Measurements from ENCODE around the gene SNX4.
"Not testable (repeated sequence)": the region's sequence is repeated elsewhere in the genome, so short reads cannot be mapped to it uniquely, and the experiment has no call there.

SNX4 gene

DNA sequence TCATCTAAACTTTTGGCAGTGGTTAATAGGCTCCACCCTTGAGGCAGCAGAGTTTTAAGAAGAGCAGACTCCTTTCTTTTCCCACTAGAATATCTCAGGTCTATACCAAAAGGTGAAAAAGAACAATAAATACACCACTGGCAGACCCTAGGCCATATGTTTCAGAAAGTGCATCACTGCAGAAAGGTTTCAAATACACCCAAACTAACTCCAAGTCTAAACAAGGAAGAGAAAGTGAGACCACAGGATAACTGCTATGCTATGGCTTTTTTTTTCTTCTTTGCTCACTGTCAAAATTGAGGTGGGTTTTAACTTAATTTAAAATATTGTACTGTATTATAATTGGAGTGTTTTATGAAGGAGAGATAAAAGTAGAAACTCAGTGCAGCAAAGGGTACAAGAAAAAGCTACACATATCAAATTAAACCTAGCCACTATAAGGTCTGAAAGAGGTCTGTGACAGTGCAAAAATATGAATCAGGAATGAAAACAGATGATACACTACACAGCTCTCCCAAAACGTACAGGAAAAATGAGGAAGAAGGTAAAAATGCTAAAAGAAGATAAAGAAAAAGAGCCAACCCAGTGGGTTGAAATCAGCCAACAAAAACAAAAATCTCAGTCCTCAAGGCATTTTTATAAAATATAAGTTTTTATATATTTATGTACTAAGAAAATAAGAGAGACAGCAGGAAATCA is 8.4 kb downstream of the SNX4 start:
- no peaks in the 10 kb centered on the region for H3K27me3 ChIP-seq (ENCODE audit: control insufficient read depth in 1 of 2, insufficient read depth in 2 of 2, low read length in 2 of 2)
- peaks cover 12 to 23% of the 10 kb centered on the region in 2 donors for H3K4me1 ChIP-seq (ENCODE audit: control insufficient read depth in 1 of 2, insufficient read depth in 2 of 2, low read length in 2 of 2)
- no peaks in the 10 kb centered on the region for H3K9me3 ChIP-seq (ENCODE audit: control insufficient read depth in 1 of 2, low read length in 2 of 2)
- H3K4me3 ChIP-seq (ENCODE audit: low read depth in 1 of 2, low read length in 2 of 2) = no peak overlapping the region
- H3K9ac ChIP-seq (ENCODE audit: low read depth in 1 of 2, low read length in 2 of 2) = no peak overlapping the region
- no peak overlapping the region for H3K27ac ChIP-seq (ENCODE audit: low read depth, low read length)
- peaks cover 0 to 31% of the 10 kb centered on the region in 2 donors for H3K36me3 ChIP-seq (ENCODE audit: control insufficient read depth in 1 of 2, insufficient read depth in 2 of 2, low read length in 2 of 2)

DNA sequence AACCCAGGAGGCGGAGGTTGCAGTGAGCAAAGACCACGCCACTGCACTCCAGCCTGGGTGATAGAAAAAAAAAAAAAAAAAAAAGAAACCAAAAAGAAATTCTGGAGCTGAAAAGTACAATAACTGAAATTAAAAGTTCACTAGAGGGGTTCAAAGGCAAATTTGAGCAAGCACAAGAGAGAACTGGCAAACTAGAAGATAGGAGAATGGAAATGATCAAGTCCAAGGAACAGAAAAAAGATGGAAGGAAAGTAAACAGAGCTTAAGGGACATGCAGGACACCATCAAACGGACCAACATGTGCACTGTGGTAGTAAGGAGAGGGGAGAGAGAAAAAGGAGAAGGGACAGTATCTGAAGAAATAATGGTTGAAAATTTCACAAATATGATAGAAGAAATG is 12.9 kb downstream of the SNX4 start:
- Histone ChIP-seq H3K4me3 (ENCODE audit: low read depth in 1 of 2, low read length in 2 of 2) (no peak overlapping the region), H3K27ac (ENCODE audit: low read depth, low read length) (no peak overlapping the region), H3K36me3 (ENCODE audit: control insufficient read depth in 1 of 2, insufficient read depth in 2 of 2, low read length in 2 of 2) (peaks cover 0 to 38% of the 10 kb centered on the region in 2 donors), H3K9me3 (ENCODE audit: control insufficient read depth in 1 of 2, low read length in 2 of 2) (no peaks in the 10 kb centered on the region), H3K27me3 (ENCODE audit: control insufficient read depth in 1 of 2, insufficient read depth in 2 of 2, low read length in 2 of 2) (no peaks in the 10 kb centered on the region), H3K4me1 (ENCODE audit: control insufficient read depth in 1 of 2, insufficient read depth in 2 of 2, low read length in 2 of 2) (peaks cover 0 to 2% of the 10 kb centered on the region in 2 donors), H3K9ac (ENCODE audit: low read depth in 1 of 2, low read length in 2 of 2) (no peak overlapping the region)

DNA sequence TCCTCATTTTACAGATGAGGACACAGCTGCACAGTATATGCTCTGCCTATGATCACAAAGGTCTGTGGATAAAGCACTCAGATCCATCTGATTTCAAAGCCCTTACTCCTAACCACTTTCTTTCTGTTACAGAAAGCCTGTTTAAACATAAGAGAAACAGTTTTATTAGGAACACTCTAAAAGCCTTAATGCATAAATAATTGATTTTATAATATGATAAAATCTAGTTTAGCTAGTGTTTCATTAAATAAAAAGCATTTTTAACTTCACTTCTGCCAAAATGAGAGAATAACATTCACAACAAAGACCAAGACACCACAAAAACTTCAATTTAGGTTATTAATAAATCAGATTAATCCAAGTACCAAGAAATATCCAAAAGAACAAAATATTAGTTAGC is 21.4 kb downstream of the SNX4 start:
- no peaks in the 10 kb centered on the region for H3K4me1 ChIP-seq (ENCODE audit: control insufficient read depth in 1 of 2, insufficient read depth in 2 of 2, low read length in 2 of 2)
- H3K27ac ChIP-seq (ENCODE audit: low read depth, low read length) = no peak overlapping the region
- H3K36me3 ChIP-seq (ENCODE audit: control insufficient read depth in 1 of 2, insufficient read depth in 2 of 2, low read length in 2 of 2) = peaks cover 14 to 21% of the 10 kb centered on the region in 2 donors

DNA sequence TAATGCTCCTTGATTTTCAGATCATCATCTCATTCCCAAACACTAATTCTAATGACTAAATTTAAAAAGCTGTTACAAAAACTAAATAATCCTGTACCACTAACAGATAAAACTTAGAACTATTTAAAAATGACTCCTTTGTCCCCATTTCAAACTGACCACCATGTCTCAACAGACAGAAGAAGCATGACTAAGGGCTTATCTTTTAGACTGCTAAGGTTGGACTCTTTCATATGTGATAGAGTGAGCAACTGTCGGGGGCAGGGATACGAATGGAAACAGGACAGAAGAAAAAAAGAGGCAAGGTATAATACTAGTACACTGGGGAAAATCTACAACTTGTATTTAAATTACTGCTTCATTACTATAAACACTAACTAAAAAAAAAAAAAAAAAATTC is 23.3 kb downstream of the SNX4 start:
- Histone ChIP-seq H3K4me3 (ENCODE audit: low read depth in 1 of 2, low read length in 2 of 2) (no peak overlapping the region), H3K9ac (ENCODE audit: low read depth in 1 of 2, low read length in 2 of 2) (no peak overlapping the region), H3K27ac (ENCODE audit: low read depth, low read length) (no peak overlapping the region), H3K36me3 (ENCODE audit: control insufficient read depth in 1 of 2, insufficient read depth in 2 of 2, low read length in 2 of 2) (peaks cover 16 to 21% of the 10 kb centered on the region in 2 donors), H3K4me1 (ENCODE audit: control insufficient read depth in 1 of 2, insufficient read depth in 2 of 2, low read length in 2 of 2) (peaks cover 5 to 7% of the 10 kb centered on the region in 2 donors), H3K9me3 (ENCODE audit: control insufficient read depth in 1 of 2, low read length in 2 of 2) (no peaks in the 10 kb centered on the region), H3K27me3 (ENCODE audit: control insufficient read depth in 1 of 2, insufficient read depth in 2 of 2, low read length in 2 of 2) (no peaks in the 10 kb centered on the region)

More for the DNA sequence above, 21.4 kb downstream of the SNX4 start:
- Histone ChIP-seq H3K4me3 (ENCODE audit: low read depth in 1 of 2, low read length in 2 of 2) (no peak overlapping the region), H3K9ac (ENCODE audit: low read depth in 1 of 2, low read length in 2 of 2) (no peak overlapping the region), H3K9me3 (ENCODE audit: control insufficient read depth in 1 of 2, low read length in 2 of 2) (no peaks in the 10 kb centered on the region), H3K27me3 (ENCODE audit: control insufficient read depth in 1 of 2, insufficient read depth in 2 of 2, low read length in 2 of 2) (no peaks in the 10 kb centered on the region)

DNA sequence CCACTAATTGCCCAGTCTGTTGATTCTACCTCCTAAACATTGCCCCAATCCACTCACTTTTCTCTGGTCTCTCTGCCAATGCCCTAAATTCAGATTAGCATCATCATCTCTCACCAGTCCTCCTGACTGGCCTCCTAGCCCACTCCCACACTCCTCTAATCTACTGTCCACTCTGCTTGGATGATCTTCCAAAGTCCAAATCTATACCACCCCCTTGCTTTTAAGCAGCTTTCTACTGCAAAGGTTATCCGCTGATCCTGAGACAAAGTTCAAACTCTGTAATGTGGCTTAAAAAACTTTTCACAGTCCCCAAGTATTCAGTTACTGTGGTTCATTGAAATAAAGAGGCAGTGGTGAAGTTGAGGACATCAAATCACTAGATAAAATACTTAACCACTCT is 37.6 kb downstream of the SNX4 start:
- Histone ChIP-seq H3K27me3 (ENCODE audit: control insufficient read depth in 1 of 2, insufficient read depth in 2 of 2, low read length in 2 of 2) (no peaks in the 10 kb centered on the region), H3K4me1 (ENCODE audit: control insufficient read depth in 1 of 2, insufficient read depth in 2 of 2, low read length in 2 of 2) (peaks cover 0 to 8% of the 10 kb centered on the region in 2 donors), H3K27ac (ENCODE audit: low read depth, low read length) (no peak overlapping the region), H3K9me3 (ENCODE audit: control insufficient read depth in 1 of 2, low read length in 2 of 2) (no peaks in the 10 kb centered on the region), H3K36me3 (ENCODE audit: control insufficient read depth in 1 of 2, insufficient read depth in 2 of 2, low read length in 2 of 2) (peaks cover 3 to 23% of the 10 kb centered on the region in 2 donors), H3K9ac (ENCODE audit: low read depth in 1 of 2, low read length in 2 of 2) (no peak overlapping the region), H3K4me3 (ENCODE audit: low read depth in 1 of 2, low read length in 2 of 2) (no peak overlapping the region)

DNA sequence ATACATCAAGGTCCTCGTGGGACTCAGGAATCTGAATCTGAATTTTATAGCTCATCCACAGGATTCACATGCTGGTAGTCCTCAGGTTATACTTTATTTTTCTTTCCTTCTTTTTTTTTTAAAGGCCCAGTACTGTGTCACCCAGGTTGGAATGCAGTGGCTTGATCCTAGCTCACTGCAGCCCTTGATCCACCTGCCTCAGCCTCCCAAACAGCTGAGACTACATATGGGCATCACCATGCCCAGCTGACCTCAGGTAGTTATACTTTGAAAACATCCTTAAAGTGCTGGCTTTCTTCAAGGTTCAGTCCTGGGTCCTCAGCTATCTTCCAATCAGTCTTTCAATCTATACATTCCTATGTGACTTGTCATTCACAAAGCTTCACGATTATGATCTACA is 38.2 kb downstream of the SNX4 start:
- Histone ChIP-seq H3K9ac (ENCODE audit: low read depth in 1 of 2, low read length in 2 of 2) (no peak overlapping the region), H3K27ac (ENCODE audit: low read depth, low read length) (no peak overlapping the region), H3K4me3 (ENCODE audit: low read depth in 1 of 2, low read length in 2 of 2) (no peak overlapping the region), H3K4me1 (ENCODE audit: control insufficient read depth in 1 of 2, insufficient read depth in 2 of 2, low read length in 2 of 2) (peaks cover 0 to 9% of the 10 kb centered on the region in 2 donors), H3K36me3 (ENCODE audit: control insufficient read depth in 1 of 2, insufficient read depth in 2 of 2, low read length in 2 of 2) (peaks cover 4 to 23% of the 10 kb centered on the region in 2 donors), H3K27me3 (ENCODE audit: control insufficient read depth in 1 of 2, insufficient read depth in 2 of 2, low read length in 2 of 2) (no peaks in the 10 kb centered on the region), H3K9me3 (ENCODE audit: control insufficient read depth in 1 of 2, low read length in 2 of 2) (no peaks in the 10 kb centered on the region)

DNA sequence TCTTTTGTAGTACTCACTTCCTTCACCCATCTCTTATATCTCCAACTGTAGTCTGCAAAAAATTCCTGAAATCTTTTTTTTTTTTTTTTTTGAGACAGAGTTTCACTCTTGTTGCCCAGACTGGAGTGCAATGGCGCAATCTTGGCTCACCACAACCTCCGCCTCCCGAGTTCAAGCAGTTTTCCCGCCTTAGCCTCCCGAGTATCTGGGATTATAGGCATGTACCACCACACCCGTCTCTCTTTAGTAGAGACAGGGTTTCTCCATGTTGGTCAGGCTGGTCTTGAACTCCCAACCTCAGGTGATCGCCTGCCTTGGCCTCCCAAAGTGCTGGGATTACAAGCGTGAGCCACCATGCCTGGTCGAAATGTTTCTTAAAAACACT is 38.6 kb downstream of the SNX4 start:
- H3K36me3 ChIP-seq (ENCODE audit: control insufficient read depth in 1 of 2, insufficient read depth in 2 of 2, low read length in 2 of 2) = peaks cover 4 to 22% of the 10 kb centered on the region in 2 donors
- H3K9ac ChIP-seq (ENCODE audit: low read depth in 1 of 2, low read length in 2 of 2); H3K27me3 ChIP-seq (ENCODE audit: control insufficient read depth in 1 of 2, insufficient read depth in 2 of 2, low read length in 2 of 2); H3K9me3 ChIP-seq (ENCODE audit: control insufficient read depth in 1 of 2, low read length in 2 of 2); H3K4me3 ChIP-seq (ENCODE audit: low read depth in 1 of 2, low read length in 2 of 2); H3K27ac ChIP-seq (ENCODE audit: low read depth, low read length); H3K4me1 ChIP-seq (ENCODE audit: control insufficient read depth in 1 of 2, insufficient read depth in 2 of 2, low read length in 2 of 2): not testable (repeated sequence)

DNA sequence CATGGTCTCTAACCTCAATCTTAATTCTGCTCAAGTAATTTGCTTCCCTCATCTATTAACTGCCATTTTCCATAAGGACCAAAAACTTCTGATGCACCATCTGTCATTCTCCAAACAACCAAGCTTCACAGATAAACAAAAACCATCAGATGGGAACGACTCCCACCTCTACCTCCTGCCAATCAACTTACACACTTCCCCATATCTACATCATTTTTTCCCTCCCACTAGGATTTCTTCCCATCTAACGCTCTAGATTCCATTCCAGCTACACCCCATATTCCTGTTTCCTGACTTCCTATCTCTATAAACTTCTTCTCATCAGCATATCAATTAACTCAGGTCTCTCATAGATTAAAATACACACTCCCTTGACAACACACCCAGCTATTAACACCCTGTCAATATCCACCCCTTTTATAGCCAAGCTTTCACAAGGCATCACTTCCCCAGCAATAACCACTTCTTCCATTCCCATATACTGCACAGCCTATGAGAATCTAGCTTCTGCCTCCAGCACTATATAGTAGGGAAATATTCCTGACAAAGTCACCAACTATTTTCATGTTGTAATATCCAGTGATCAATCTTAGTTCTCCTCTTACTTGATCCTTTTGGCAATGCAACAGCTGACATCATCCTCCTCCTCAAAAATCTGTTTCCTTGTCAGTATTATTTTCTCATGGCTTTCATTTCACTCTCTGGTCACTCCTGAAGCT is 39.2 kb downstream of the SNX4 start:
- Histone ChIP-seq H3K27me3 (ENCODE audit: control insufficient read depth in 1 of 2, insufficient read depth in 2 of 2, low read length in 2 of 2) (no peaks in the 10 kb centered on the region), H3K4me1 (ENCODE audit: control insufficient read depth in 1 of 2, insufficient read depth in 2 of 2, low read length in 2 of 2) (peaks cover 0 to 9% of the 10 kb centered on the region in 2 donors), H3K27ac (ENCODE audit: low read depth, low read length) (no peak overlapping the region), H3K4me3 (ENCODE audit: low read depth in 1 of 2, low read length in 2 of 2) (no peak overlapping the region), H3K9ac (ENCODE audit: low read depth in 1 of 2, low read length in 2 of 2) (no peak overlapping the region), H3K9me3 (ENCODE audit: control insufficient read depth in 1 of 2, low read length in 2 of 2) (no peaks in the 10 kb centered on the region), H3K36me3 (ENCODE audit: control insufficient read depth in 1 of 2, insufficient read depth in 2 of 2, low read length in 2 of 2) (peaks cover 4 to 21% of the 10 kb centered on the region in 2 donors)

DNA sequence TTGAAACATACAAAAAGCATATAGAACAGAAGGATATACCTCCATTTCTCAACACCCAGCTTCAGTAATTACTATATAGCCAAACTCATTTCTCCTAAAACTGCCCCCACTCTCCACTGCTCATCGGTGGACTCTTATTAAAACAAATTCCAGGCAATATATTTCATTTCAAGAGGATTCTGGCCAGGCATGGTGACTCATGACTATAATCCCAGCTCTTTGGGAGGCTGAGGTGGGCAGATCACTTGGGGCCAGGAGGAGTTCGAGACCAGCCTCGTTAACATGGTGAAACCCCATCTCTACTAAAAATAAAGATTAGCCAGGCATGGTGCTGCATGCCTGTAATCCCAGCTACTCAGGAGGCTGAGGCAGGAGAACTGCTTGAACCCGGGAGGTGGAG is 40.9 kb downstream of the SNX4 start:
- Histone ChIP-seq H3K9me3 (ENCODE audit: control insufficient read depth in 1 of 2, low read length in 2 of 2) (no peaks in the 10 kb centered on the region), H3K4me1 (ENCODE audit: control insufficient read depth in 1 of 2, insufficient read depth in 2 of 2, low read length in 2 of 2) (peaks cover 0 to 9% of the 10 kb centered on the region in 2 donors), H3K27me3 (ENCODE audit: control insufficient read depth in 1 of 2, insufficient read depth in 2 of 2, low read length in 2 of 2) (no peaks in the 10 kb centered on the region), H3K4me3 (ENCODE audit: low read depth in 1 of 2, low read length in 2 of 2) (no peak overlapping the region), H3K27ac (ENCODE audit: low read depth, low read length) (no peak overlapping the region), H3K36me3 (ENCODE audit: control insufficient read depth in 1 of 2, insufficient read depth in 2 of 2, low read length in 2 of 2) (peaks cover 4 to 24% of the 10 kb centered on the region in 2 donors), H3K9ac (ENCODE audit: low read depth in 1 of 2, low read length in 2 of 2) (no peak overlapping the region)

DNA sequence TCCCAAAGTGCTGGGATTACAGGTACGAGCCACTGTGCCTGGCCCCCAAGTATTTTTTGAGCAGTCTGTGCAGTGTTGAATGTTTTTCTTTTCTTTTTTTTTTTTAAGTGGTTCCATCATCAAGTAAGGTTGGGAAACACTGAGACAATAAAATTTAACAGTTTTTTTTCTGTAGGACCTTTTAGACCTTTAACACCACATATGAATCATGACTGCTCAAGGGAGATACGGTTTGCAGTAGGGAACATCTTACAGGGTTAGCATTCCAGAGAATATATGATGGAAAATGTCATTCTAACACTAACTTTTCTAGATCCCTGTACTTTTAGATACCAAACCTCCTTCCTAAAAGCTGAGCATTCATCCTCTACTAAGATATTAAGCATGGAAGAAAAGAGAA is 41.7 kb downstream of the SNX4 start:
- no peak overlapping the region for H3K4me3 ChIP-seq (ENCODE audit: low read depth in 1 of 2, low read length in 2 of 2)
- no peak overlapping the region for H3K9ac ChIP-seq (ENCODE audit: low read depth in 1 of 2, low read length in 2 of 2)
- H3K9me3 ChIP-seq (ENCODE audit: control insufficient read depth in 1 of 2, low read length in 2 of 2) = no peaks in the 10 kb centered on the region
- no peak overlapping the region for H3K27ac ChIP-seq (ENCODE audit: low read depth, low read length)
- H3K4me1 ChIP-seq (ENCODE audit: control insufficient read depth in 1 of 2, insufficient read depth in 2 of 2, low read length in 2 of 2) = peaks cover 0 to 9% of the 10 kb centered on the region in 2 donors
- H3K27me3 ChIP-seq (ENCODE audit: control insufficient read depth in 1 of 2, insufficient read depth in 2 of 2, low read length in 2 of 2) = no peaks in the 10 kb centered on the region
- peaks cover 4 to 29% of the 10 kb centered on the region in 2 donors for H3K36me3 ChIP-seq (ENCODE audit: control insufficient read depth in 1 of 2, insufficient read depth in 2 of 2, low read length in 2 of 2)

All from duodenal mucosa (tissue), 2 donors.